Right lobe of liver (tissue), 6 donors: Measurements from ENCODE around the gene QTRT2. TPM values are rescaled to one million over a fixed set of nuclear protein-coding genes. Genes with fewer than 3 reads are reported as not detected.

Experiments used
- ATAC-seq, 4 donors: fragments of 200-7000 bp; cut with Tn5 transposase; one replicate each; pipeline ENCODE4 v1.9.1; 2020; ENCODE audit warnings: mild to moderate bottlenecking in 4 of 4, moderate library complexity in 4 of 4
- DNase-seq, 3 donors: peaks; one replicate each; pipeline ENCODE4 v3.0.0-alpha.2; 2020
- H3K27ac ChIP-seq, 3 donors: fragments of 200-600 bp; one replicate each; pipeline ENCODE4 v1.8.0; 2022
- H3K27me3 ChIP-seq, 2 donors: fragments of 200-600 bp; one replicate each; pipeline ENCODE4 v1.8.0; 2022
- H3K36me3 ChIP-seq, 4 donors: fragments of 200-600 bp; sonication (generic) in 1 of 4; one replicate each; pipeline versions ENCODE4 v1.5.1 to v1.8.0; 2017 to 2022; ENCODE audit warnings: control low read depth in 1 of 4
- H3K4me1 ChIP-seq, 4 donors: fragments of 200-600 bp; sonication (generic) in 1 of 4; one replicate each; pipeline versions ENCODE4 v1.5.1 to v1.8.0; 2017 to 2022; ENCODE audit warnings: control low read depth in 1 of 4
- H3K4me3 ChIP-seq, 3 donors: fragments of 200-600 bp; one replicate each; pipeline ENCODE4 v1.8.0; 2022
- H3K9me3 ChIP-seq, 4 donors: fragments of 200-600 bp; sonication (generic) in 1 of 4; one replicate each; pipeline versions ENCODE4 v1.5.1 to v1.8.0; 2017 to 2022; ENCODE audit warnings: control low read depth in 1 of 4
- POLR2A ChIP-seq: fragments of 450-650 bp; IDR thresholded peaks from one replicate; pipeline ENCODE4 v1.6.1; 2017; ENCODE audit warnings: antibody characterized with exemption, mild to moderate bottlenecking
- WGBS: methylation state at CpG from one replicate; pipeline ENCODE4 v1.1.6; 2018; ENCODE audit warnings: low coverage, low lambda C conversion rate; ENCODE audit not compliant: insufficient coverage; ENCODE audit errors: missing lambda C conversion rate; 5-methylcytosine and 5-hydroxymethylcytosine counted together
- intact Hi-C, 2 donors: fragments of 100-400 bp; cut with DNase I; formaldehyde crosslinking; loops; one replicate each; pipeline versions ENCODE4 v1.11.2 to v1.14.1; 2022
- total RNA-seq, 6 experiments: library from RNA; depleted of rRNA in 2 of 6; stranded (reverse); fragments of >200 nt in 2 of 6; fragmentation: NEBNext Ultra II Directional in 3 of 6; extraction: Animal tissue kit (Norgen Biotek cat#: 25700) in 3 of 6; gene quantifications; one replicate each; pipeline versions ENCODE4 v1.1.0 to v1.2.4, GENCODE V29; 2016 to 2023
- TF ChIP-seq, protein P1 (sequence below), 4 donors: fragments of 200-600 bp in 3 of 4; fragments of 450-650 bp in 1 of 4; IDR thresholded peaks; one replicate each; pipeline versions ENCODE4 v1.5.1 to v1.8.0; 2016 to 2022; ENCODE audit warnings: antibody characterized with exemption in 4 of 4, mild to moderate bottlenecking in 2 of 4
- donor health status: DM: no; HTN: yes; CAD: no.
- donor health status: DM: no; HTN: no; CAD: no.
- donor health status: DM: no; HTN: no; CAD: no.
- donor health status: DM: no; HTN: yes; CAD: no.
- donor health status: DM: no; HTN: yes; CAD: no.

QTRT2 gene
- total RNA-seq, 6 experiments from 2014 or later = 6.3 to 9.8 (median 7.8) TPM

- H3K4me1 ChIP-seq = no peaks in the 10 kb centered on the region
- no peak for DNase-seq
- no peaks in the 10 kb centered on the region for H3K9me3 ChIP-seq
- peak; percentile 80 to 96 (median 86) for ATAC-seq
- H3K36me3 ChIP-seq = no peaks in the 10 kb centered on the region
- H3K27ac ChIP-seq = peak overlapping the region in 1 of 3 donors; percentile 29
- no peaks in the 10 kb centered on the region for H3K27me3 ChIP-seq
- intact Hi-C loops = no loop called here
- TF ChIP-seq, protein P1, sequence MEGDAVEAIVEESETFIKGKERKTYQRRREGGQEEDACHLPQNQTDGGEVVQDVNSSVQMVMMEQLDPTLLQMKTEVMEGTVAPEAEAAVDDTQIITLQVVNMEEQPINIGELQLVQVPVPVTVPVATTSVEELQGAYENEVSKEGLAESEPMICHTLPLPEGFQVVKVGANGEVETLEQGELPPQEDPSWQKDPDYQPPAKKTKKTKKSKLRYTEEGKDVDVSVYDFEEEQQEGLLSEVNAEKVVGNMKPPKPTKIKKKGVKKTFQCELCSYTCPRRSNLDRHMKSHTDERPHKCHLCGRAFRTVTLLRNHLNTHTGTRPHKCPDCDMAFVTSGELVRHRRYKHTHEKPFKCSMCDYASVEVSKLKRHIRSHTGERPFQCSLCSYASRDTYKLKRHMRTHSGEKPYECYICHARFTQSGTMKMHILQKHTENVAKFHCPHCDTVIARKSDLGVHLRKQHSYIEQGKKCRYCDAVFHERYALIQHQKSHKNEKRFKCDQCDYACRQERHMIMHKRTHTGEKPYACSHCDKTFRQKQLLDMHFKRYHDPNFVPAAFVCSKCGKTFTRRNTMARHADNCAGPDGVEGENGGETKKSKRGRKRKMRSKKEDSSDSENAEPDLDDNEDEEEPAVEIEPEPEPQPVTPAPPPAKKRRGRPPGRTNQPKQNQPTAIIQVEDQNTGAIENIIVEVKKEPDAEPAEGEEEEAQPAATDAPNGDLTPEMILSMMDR (IDR thresholded peaks at IDR 0.05) = no peak
- no peak for TF ChIP-seq POLR2A
- WGBS = 53% methylated on average over 4 of the region's 4 CpGs
- no peak overlapping the region for H3K4me3 ChIP-seq
These were observed 65.6 kb downstream of the QTRT2 start for GRCh38 chr3:114122027-114122709.

DNA sequence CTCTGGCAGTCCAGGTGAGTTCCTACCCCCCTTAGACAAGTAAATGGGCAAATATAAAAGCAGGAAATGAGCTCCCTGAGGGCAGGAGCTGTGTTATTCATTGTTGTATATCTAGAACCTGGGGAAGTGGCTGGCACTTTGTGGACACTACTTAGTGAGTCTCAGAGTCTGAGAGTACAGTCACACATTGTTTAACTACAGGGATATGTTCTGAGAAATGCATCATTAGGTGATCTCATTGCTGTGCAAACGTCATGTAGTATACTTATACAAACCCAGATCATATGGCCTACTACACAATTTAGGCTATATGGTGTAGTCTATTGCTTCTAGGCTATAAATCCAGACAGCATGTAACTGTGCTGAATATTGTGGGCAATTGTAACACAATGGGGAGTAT lies 69.9 kb downstream of the QTRT2 start:
- Histone ChIP-seq H3K4me1 (no peaks in the 10 kb centered on the region), H3K4me3 (no peak overlapping the region), H3K27me3 (no peaks in the 10 kb centered on the region), H3K9me3 (no peaks in the 10 kb centered on the region), H3K36me3 (no peaks in the 10 kb centered on the region), H3K27ac (no peak overlapping the region)
- ATAC-seq (no peak), DNase-seq (no peak)
- intact Hi-C loops = no loop called here
- WGBS = 44% methylated on average over 1 of the region's 1 CpG
- TF ChIP-seq POLR2A = no peak
- TF ChIP-seq, protein P1 (IDR thresholded peaks at IDR 0.05) = no peak

DNA sequence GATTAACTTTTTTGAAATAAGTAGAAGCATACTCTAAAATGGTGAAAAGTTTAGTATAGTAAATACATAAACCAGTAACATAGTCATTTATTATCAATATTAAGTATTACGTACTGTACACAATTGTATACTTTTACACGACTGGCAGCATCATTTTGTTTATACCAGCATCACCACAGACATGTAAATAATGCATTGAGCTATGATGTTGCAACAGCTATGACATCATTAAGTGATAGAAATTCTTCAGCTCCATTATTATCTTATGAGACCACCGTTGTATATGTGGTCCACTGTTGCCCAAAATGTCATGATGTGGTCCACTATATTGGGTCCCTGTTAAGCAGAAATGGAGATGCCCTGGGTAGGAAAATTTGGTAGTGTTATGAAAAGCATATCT lies 71.0 kb downstream of the QTRT2 start:
- ATAC-seq (no peak), DNase-seq (no peak)
- H3K36me3 ChIP-seq = no peaks in the 10 kb centered on the region
- H3K4me3 ChIP-seq = no peak overlapping the region
- WGBS = 72% methylated on average over 3 of the region's 3 CpGs
- H3K27ac ChIP-seq = no peak overlapping the region
- no peaks in the 10 kb centered on the region for H3K4me1 ChIP-seq
- H3K27me3 ChIP-seq = no peaks in the 10 kb centered on the region
- intact Hi-C loops = no loop called here
- no peaks in the 10 kb centered on the region for H3K9me3 ChIP-seq
- TF ChIP-seq, protein P1 (IDR thresholded peaks at IDR 0.05) = no peak
- TF ChIP-seq POLR2A = no peak

GRCh38 chr3:114128231-114128630 lies 71.7 kb downstream of the QTRT2 start:
- Histone ChIP-seq H3K4me1 (no peaks in the 10 kb centered on the region), H3K9me3 (no peaks in the 10 kb centered on the region), H3K27me3 (no peaks in the 10 kb centered on the region), H3K4me3 (no peak overlapping the region), H3K36me3 (no peaks in the 10 kb centered on the region), H3K27ac (no peak overlapping the region)
- intact Hi-C loops = no loop called here
- ATAC-seq = no peak
- TF ChIP-seq, protein P1 (IDR thresholded peaks at IDR 0.05) = no peak
- no peak for TF ChIP-seq POLR2A
- WGBS = 88% methylated on average over 1 of the region's 1 CpG
- no peak for DNase-seq
